HS-5 (cell line): ENCODE results near the gene VASH2.

Experiments
- DNase-seq: peaks from one replicate; pipeline ENCODE4 v3.0.0-alpha.2; 2012; ENCODE audit warnings: low read depth

Gene VASH2

DNA sequence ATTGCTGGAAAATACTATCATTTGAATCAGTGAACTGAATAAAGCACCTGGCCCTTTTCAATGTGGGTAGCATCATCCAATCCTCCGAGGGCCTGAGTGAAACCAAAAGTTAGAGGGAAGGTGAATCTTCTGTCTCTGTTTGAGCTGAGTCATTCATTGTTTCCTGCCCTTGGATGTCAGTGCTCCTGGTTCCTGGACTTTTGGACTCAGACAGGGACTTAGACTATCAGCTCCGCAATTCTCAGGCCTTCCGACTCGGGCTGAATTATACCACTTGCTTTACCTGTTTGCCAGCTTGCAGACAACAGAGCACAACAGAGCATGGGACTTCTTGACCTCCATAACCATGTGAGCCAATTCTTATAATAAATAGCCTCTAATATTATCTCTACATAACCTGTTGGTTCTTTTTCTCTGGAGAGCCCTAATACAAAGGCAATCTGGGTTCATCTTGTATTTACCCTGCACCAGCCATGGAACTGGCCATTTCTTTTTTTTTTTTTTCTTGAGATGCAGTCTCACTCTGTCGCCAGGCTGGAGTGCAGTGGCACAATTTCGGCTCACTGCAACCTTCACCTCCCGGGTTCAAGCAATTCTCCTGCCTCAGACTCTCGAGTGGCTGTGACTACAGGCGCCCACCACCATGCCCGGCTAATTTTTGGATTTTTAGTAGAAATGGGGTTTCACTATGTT lies 19.2 kb upstream of the VASH2 start:
- no peak for DNase-seq

DNA sequence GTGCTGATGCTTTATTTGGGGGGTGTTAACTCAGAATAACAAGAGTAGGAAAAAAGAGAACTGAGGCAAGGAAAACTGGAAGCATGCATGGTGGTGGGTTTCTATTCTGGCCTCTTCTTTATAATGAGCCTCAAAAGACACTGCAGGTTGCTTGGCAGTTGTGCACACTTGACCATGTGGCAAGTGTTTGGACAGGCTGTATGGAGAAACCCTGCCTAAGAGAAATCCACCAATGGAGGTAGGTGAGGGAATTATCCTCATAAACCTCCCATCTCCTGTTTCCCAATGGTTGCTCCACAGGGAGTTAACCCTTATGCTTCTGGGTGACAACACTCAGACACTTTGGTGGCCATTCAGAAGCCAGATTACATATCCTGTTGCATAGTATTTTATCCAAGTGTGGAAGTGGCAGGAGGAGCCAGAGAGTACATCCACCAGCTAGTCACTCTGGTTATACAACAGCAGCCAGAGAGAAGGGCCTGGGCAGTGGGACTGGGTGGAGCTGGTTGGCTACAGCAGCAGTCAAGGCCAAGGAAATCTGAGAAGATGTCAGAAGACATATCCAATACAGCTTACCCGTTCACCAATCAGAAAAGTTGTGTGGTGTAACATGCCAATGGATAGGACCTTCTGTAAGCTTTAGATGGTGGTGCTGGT lies 16.4 kb upstream of the VASH2 start:
- no peak for DNase-seq

DNA sequence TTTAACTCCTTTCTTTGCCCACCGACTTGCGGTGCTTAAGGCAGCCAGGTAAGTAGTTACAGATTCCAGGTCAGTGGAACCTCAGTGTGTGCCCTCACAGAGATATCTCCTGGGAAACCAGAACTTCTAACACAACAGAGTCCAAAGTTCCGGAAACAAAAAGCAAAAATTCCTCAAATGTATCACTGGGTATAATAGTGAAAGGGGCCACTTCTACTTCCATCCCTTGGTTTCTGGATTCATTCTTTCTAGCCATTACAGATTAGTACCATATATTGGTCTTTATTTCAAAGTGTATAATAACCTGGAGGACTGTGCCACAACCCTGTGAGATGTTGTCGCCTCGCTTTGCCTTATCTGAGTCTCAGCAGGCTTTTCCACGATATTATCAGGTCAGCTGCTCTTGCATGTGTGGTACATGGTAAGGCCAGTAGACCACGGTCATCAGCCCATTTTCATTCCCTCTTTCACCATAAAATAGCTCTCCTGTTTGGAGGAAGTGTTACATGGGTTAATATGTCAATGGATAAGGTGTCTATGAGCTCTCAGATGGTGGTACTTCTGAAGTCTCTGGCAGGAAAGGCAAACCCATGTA lies 14.9 kb upstream of the VASH2 start:
- no peak for DNase-seq

DNA sequence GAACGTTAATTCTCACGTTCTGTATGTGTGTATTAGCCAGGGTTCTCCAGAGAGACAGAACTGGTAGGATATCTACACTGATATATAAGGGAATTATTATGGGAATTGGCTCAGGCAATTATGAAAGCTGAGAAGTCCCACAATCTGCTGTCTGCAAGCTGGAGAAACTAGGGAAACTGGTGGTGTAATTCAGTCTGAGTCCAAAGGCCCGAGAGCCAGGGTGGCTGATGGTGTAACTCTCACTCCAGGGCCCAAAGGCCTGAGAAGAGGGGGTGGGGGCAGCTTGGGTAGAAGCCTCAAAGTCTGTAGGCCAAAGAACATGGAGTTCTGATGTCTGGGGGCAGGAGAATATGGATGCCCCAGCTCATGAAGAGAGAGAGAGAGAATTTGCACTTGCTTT lies 13.3 kb upstream of the VASH2 start:
- no peak for DNase-seq

DNA sequence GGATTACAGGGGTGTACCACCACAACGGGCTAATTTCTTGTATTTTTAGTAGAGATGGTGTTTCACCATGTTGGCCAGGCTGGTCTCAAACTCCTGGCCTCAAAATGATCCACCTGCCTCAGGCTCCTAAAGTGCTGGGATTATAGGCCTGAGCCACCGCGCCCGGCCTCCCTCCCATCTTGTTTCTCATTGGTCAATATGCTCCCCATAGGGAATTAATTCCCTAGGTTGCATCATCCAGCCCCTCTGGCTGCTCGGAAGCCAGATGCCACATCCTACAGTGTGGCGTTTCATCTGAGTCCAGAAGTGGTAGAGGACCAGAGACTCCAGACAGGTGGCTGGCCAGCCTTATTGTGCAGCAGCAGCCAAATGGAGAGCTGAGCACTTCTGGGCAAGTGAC lies 11.5 kb upstream of the VASH2 start:
- DNase-seq = no peak

DNA sequence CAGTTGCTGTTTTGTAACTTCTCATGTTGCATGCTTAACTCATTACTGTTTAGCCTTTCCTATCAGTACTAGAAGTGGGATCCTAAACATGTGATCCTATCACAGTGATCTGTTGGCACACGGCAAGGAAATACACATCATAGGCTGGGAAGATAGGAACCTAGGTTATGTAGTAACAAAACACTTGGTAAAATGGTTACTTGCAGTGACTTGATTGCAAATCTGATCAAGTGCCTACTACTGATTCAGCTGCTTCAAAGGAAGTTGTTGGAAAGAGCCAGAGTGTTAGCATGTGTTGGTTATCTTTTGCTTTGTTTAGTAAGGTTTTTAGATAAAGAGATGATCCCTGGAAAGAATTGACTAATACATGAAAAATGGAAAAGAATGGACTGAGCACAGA lies 8.9 kb upstream of the VASH2 start:
- DNase-seq = no peak

DNA sequence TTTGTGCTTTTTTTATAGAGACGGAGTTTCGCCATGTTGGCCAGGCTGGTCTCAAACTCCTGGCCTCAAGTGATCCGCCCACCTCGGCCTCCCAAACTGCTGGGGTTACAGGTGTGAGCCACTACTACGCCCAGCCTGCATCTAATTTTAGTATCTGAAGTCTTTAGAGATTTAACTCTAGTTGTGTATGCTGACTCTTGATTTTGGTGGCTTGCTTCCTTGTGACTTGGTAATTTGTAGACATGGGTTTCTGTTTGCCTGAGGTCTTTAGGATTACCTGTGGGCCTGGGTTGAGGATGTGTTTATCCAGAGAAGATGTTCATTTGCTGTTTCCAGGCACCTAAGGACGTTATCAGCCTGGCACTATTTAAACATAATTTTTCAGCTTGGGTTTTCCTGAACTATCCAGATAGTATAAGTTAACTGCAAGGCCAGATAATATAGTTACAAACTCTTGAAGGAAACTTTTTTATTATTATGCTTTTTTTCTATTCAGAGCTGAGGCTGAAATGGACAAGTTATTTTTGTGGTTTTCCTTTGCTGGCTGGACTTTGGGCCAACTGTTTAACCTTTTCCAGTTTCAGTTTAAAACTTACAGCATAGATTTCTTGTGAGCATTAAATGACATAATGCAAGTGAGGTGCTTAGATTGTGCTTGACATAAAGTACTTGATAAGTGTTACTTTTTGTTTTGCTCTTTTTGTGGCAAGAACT lies 7.5 kb upstream of the VASH2 start:
- DNase-seq = no peak

DNA sequence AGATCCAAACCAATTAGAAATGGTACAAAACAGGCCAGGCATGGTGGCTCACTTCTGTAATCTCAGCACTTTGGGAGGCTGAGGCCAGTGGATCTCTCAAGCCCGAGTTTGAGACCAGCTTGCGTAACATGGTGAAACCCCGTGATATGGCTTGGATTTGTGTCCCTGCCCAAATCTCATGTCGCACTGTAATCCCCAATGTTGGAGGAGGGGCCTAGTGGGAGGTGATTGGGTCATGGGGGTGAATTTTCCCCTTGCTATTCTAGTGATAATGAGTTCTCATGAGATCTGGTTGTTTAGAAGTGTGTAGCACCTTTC lies 7.0 kb upstream of the VASH2 start:
- no peak for DNase-seq

DNA sequence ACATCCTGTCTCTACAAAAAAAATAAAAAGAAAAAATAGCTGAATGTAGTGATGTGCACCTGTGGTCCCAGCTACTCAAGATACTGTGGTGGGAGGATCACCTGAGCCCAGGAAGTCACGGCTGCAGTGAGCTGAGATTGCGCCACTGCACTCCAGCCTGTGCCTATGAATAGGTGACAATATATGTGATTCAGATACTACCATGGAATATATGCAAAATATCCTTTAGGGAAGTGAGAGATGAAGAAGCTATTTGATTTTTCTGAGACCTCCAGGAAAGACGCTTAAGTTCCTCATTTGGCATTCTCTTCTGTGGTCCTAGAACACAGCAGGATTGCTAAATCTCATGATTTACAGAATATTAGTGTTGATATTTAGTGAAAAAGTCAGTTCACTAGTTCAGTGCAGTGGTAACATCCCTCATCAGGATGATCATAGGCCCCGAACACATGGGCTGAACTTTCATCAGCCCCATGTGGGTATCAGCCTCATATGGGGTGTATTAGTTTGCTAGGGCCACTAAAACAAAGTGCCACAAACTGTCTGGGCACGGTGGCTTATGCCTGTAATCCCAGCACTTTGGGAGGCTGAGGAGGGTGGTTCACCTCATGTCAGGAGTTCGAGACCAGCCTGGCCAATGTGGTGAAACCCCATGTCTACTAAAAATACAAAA lies 6.0 kb upstream of the VASH2 start:
- DNase-seq = no peak

DNA sequence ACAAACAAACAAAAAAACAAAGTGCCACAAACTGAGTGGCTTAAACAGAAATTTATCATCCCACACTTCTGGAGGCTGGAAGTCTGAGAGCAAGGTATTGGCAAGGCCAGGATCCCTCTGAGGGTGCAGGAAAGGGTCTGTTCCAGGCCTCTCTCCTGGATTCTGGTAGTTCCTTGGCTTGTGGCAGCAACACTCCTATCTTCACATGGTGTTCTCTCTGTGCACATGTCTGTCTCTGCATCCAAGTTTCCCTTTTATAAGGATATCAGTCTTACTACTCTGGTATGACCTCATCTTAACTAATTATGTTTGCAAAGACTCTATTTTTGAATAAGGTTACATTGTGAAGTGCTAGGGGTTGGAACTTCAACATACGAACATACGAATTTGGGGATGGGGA lies 5.3 kb upstream of the VASH2 start:
- no peak for DNase-seq

DNA sequence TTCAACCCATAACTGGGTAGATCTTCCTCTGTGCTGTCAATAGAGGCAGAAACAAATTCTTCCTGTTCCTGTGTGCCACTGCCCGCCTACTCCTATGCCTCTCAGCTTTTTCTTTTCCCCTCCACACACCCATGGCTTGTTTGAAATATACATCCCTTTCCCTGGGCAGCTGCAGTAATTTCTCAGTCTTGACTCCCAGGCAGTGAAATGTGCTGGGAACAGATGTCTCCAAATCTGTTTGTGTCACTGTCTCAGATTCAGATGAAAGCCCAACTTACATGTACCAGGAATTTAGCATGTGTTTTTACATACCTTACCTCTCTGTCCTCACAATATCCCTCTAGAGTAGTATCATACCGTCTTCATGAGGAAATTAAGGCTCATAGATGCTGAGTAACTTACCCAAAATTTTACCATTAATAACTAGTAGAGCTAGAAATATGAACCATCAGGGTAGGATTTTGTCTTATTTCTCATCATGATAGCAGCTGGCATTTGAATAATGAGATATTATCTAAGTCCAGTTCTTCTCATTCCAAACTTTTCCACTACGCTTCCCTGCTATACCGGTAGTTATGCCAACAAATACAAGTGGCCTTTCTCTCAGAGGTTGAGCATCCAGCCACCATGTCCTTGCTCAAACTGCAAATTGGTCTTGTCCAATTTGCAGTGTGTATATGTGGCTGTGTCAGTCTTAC lies 4.7 kb upstream of the VASH2 start:
- no peak for DNase-seq

DNA sequence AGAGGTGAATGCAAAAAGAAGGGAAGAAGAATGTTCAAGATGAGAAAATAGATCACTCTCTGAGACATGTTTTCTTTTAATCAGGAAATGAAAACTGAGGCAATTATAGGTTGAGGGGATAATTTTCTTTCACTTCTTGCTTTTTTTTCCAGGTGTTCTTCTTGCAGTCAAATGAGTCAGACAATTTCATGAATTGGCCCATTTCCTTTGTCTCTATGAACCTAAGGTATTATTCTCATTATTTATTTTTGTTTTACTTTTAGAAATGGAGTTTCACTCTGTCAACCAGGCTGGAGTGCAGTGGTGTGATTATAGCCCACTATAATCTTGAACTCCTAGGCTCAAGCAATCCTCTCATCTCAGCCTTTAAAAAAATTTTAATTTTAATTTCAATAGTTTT lies 3.5 kb upstream of the VASH2 start:
- DNase-seq = no peak

DNA sequence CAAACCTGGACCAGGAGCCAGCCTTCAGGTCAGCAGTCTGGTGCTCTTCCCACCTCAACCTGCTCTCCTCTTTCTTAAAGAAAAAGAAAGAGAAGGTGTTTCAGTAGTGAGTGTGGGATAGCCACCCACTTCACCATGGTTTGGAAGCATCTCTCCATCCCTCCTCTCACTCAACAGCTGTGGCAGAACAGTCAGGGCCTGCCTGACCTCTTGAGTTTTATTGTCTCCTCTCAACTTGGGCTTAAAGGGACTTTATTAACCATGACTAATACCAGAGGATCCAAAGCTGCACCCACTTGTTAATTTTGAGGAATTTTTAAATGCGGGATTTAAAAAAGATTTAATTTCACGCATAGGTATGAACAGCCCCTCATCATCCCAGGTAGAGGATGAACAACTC lies 570 bp upstream of the VASH2 start:
- no peak for DNase-seq

DNA sequence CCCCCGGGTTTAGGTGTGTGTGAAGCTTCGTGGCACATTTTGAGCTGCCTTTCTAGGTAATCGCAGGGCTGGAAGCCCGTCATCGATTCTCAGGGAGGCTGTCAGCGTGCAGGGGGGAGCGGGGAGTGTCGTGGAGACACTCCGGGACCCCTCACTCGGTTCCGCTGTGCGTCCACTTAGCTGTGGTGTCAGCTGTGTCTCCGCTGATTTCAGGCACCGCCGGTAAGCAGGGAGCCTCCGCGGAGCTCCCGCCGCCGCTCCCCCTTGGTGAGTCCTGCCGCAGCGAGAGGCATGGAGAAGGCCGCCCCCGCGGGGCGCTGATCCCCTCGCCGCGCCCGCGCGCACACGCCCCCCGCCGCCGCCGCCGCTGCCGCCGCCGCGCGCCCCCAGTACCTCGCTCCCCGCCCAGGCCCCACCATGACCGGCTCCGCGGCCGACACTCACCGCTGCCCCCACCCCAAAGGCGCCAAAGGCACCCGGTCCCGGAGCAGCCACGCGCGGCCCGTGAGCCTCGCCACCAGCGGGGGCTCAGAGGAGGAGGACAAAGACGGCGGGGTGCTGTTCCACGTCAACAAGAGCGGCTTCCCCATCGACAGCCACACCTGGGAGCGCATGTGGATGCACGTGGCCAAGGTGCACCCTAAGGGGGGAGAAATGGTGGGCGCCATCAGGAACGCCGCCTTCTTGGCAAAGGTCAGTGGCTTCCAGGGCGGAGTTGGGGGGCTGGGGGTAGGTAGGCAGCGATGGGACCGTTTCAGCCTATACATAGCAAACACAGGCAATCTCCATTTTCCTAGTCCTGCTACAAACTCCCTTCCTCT lies 995 bp downstream of the VASH2 start:
- DNase-seq = no peak

DNA sequence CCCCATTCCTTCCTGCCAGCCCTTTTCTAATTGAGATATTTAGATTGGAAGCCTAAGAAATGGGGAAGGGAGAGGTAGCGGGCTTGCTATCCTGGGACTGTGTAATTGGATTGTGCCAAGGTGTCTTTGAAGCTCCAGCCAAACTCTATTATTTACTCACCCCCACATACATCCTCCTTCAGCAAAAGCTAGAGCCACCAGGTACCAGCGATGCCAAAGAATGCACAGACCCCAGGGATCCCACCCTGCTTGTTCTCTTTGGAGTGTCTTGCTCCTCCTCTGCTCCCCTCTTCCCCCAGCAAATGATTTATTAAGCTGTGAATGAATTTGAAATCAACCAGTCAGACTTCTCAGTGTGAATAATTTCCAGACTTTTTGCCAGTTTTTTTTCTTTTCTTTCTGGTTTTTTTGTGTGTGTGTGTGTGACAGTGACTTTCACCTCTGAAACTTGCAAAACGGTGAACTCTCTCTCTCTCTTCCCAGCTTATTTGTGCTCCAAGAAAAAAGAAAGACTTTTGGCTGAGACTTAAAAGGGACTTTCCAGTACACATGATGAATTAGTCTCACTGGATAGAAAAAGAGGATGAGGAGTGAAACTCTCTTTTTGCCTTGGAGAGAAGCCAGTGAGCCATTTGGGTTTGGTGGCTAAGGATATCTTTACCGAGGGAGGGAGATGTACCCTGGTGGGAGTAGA lies 1.8 kb downstream of the VASH2 start:
- DNase-seq = no peak

DNA sequence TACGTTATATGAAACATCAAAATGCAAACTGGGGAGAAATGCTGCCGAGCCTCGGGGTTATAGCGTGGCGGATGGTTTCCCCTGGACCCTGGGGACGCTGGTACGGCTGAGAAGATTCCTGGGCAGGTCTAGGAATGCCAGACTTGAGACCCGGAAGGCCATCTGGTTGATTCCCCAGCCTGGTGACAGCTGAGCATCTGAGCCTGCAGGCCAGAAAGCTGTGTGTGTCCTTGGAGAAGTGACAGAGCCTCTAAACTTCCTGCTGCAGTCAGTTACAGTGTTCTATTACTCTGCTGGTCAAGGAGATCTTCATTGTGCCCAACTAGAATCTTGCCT lies 2.3 kb downstream of the VASH2 start:
- no peak for DNase-seq

DNA sequence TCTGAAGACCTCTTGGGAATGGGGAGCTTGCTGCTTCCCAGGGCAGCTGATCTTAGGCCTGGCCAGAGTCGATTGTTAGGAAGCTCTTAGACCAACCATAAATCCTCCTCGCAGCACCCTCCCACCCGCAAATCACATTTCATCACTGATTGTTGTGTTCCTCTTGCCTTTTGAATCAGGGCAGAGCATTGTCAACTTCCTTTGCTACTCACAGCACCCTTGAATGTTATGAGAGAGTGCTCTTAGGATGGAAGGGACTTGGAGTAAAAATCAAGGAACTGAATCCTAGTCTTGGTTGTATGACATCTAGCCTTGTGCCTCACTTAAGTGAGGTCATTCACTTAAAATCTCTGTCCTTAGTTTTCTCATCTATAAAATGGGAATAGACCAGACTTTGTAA lies 3.0 kb downstream of the VASH2 start:
- DNase-seq = no peak

DNA sequence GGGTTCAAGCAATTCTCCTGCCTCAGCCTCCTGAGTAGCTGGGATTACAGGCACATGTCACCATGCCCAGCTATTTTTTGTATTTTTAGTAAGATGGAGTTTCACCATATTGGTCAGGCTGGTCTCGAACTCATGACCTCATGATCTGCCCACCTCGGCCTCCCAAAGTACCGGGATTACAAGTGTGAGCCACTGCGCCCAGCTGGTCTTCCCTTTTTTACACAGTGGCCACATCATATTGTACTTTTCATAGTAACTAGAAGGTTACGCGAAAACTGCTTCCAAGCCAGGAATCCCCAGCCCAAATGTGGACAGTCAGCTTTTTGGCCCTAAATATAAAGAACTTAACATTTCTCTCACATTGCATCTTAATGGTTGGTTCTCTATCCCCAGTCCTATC lies 4.2 kb downstream of the VASH2 start:
- DNase-seq = no peak

DNA sequence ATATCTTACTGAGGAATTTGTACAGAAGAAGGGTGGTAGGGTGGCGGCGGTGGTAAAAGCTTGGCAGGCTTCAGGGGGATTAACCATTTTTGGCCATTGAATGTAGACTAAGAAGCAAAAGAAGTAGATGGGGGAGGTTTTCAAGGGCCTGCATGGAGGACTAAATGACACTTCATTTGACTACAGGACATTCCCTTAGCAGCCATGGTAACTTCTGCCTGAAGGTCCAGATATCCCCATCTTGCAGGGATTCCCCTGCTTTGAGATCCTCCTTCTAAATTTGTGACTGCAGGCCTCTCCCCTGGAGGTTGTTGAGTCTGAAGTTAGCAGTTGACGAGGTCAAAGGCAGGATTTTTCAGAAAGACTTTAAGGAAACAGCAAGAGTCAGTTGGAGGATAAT lies 4.8 kb downstream of the VASH2 start:
- no peak for DNase-seq

DNA sequence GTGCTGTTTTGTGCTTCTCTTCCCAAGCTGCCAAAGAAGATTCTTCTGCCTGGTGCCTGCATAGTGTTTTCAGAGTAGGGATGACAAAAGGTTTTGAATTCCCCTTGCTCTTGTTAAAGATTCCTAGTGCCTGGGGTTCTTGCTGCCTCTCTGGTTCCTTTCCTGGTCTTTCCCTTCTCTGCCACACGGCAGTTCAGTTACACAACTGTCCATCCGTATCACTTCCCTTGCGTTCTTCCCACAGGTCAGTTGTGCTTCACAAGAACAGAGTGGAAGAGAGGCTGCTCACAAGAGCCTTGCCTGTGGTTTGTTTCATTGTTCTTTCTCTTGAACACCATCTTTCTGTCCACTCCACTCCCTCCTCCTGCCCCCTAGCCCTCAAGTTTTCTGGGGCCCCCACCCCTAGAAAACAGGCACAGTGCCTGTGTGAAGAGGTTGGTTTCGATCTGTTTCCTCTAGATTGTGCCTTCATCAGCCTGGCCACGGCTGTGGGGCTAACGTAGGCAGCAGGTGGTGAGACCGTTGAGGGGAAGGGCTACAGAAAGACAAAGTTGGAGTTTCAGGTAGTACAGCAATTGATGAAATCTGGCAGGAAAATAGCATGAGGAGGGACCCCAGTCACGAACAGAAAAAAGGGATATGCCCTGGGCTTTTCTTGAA lies 5.8 kb downstream of the VASH2 start:
- no peak for DNase-seq
